ENCODE measurements around the gene POLR2C.

DNA sequence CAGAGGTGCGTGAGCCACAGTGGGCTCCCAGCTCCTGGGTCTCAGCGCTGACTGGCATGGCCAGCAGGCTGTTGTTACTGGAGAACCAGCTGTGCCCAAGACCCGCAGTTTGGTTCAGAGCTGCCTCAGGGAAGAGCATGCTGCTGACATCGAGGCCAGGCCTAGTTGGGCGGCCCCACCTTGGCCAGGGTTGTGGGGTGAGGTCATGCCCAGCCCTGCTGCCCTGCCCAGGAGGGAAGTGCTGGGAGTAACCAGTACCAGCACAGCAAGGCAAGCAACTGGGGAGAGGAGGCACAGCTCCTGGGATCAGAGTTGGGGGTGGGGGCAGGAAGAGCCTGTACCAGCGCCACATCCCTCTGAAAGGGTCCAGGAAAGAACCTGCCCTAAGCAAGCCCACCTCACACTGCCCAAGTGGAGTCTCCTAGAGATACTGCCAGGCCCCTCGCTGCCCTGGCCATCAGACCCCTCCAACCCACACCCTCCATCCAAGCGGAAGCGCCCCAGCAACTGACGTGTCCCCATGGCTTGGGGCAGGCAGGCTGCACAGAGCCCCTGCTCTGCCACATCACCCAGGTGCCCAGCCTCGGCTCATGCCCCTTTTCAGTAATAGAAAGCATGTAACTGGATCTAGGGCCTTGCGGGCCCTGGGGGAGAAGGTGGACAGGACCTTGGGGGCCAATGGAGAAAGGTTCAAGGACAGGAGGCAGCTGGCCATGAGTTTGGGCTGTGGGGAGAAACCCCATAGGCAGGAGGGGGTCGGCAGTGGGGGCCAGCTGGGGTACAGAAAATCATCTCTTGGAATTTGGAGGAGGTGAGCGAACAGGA, 22.8 kb downstream of the POLR2C start:
- TF ChIP-seq RAD21 (IDR thresholded peaks at IDR 0.05; ENCODE audit: insufficient read depth, low read depth, low read length) (no peak), EP300 (IDR thresholded peaks at IDR 0.05; ENCODE audit: borderline replicate concordance in 1 of 2, control insufficient read depth in 1 of 2, low read depth in 2 of 2, low read length in 2 of 2) (no peak)
